ENCODE measurements around the gene CNTNAP1.

The CNTNAP1 gene

DNA sequence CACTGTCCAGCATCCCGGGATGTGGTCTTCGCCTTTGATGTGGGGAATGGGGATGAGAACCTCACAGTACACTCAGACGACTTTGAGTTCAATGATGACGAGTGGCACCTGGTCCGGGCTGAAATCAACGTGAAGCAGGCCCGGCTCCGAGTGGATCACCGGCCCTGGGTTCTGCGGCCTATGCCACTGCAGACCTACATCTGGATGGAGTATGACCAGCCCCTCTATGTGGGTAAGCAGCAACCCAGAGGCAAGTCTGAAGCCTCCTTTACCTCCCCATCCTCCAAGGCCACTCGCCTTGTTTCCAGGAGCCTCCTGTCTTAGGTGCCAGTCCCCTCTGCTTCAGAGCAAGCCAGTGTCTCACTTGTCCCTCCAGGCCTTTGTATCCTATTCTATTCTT, 10.2 kb downstream of the CNTNAP1 start:
- no peak overlapping the region for H3K27ac ChIP-seq (ENCODE audit: low read length)
- no peaks in the 10 kb centered on the region for H3K9me3 ChIP-seq (ENCODE audit: control insufficient read depth in 1 of 2, low read length in 2 of 2)
- no peaks in the 10 kb centered on the region for H3K4me1 ChIP-seq (ENCODE audit: control insufficient read depth in 1 of 2, insufficient read depth in 2 of 2, low read length in 2 of 2)
- H3K36me3 ChIP-seq (ENCODE audit: control insufficient read depth in 1 of 2, insufficient read depth in 2 of 2, low read length in 2 of 2), result peaks cover 7 to 50% of the 10 kb centered on the region in 2 donors
- no peak overlapping the region for H3K4me3 ChIP-seq (ENCODE audit: low read depth in 1 of 2, low read length in 2 of 2)
- no peaks in the 10 kb centered on the region for H3K27me3 ChIP-seq (ENCODE audit: low read depth, low read length)

DNA sequence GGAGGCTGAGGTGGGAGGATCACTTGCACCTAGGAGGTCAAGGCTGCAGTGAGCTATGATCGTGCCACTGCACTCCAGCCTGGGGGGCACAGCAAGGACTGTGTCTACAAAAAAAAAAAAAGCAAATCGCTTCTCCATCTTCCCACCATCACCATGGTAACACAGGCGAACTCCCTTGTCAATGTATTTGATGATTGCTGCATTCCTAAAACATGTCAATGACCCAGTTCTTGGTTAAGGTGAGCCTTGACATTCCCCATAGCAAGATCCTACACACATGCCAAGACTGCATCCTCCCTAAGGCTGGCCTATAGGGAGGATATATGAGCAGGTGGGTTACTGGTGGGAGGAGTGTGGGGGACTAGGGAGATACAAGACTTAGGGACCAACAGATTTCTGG, 12.2 kb downstream of the CNTNAP1 start:
- Histone ChIP-seq H3K9me3 (ENCODE audit: control insufficient read depth in 1 of 2, low read length in 2 of 2) (no peaks in the 10 kb centered on the region), H3K4me3 (ENCODE audit: low read depth in 1 of 2, low read length in 2 of 2) (no peak overlapping the region), H3K27me3 (ENCODE audit: low read depth, low read length) (no peaks in the 10 kb centered on the region), H3K27ac (ENCODE audit: low read length) (no peak overlapping the region), H3K4me1 (ENCODE audit: control insufficient read depth in 1 of 2, insufficient read depth in 2 of 2, low read length in 2 of 2) (peaks cover 0 to 9% of the 10 kb centered on the region in 2 donors), H3K36me3 (ENCODE audit: control insufficient read depth in 1 of 2, insufficient read depth in 2 of 2, low read length in 2 of 2) (peaks cover 14 to 49% of the 10 kb centered on the region in 2 donors)

DNA sequence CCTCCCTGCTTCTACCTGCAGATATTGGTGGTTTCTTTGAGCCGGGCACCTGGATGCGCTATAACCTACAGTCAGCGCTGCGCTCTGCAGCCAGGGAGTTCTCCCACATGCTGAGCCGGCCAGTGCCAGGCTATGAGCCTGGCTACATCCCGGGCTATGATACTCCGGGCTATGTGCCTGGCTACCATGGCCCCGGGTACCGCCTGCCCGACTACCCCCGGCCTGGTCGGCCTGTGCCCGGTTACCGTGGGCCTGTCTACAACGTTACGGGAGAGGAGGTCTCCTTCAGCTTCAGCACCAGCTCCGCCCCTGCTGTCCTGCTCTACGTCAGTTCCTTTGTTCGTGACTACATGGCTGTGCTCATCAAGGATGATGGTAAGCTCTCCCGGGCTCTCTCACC, 13.2 kb downstream of the CNTNAP1 start:
- Histone ChIP-seq H3K9me3 (ENCODE audit: control insufficient read depth in 1 of 2, low read length in 2 of 2) (no peaks in the 10 kb centered on the region), H3K27ac (ENCODE audit: low read length) (no peak overlapping the region), H3K4me1 (ENCODE audit: control insufficient read depth in 1 of 2, insufficient read depth in 2 of 2, low read length in 2 of 2) (peaks cover 0 to 9% of the 10 kb centered on the region in 2 donors), H3K4me3 (ENCODE audit: low read depth in 1 of 2, low read length in 2 of 2) (no peak overlapping the region), H3K27me3 (ENCODE audit: low read depth, low read length) (no peaks in the 10 kb centered on the region), H3K36me3 (ENCODE audit: control insufficient read depth in 1 of 2, insufficient read depth in 2 of 2, low read length in 2 of 2) (peaks cover 18 to 52% of the 10 kb centered on the region in 2 donors)

DNA sequence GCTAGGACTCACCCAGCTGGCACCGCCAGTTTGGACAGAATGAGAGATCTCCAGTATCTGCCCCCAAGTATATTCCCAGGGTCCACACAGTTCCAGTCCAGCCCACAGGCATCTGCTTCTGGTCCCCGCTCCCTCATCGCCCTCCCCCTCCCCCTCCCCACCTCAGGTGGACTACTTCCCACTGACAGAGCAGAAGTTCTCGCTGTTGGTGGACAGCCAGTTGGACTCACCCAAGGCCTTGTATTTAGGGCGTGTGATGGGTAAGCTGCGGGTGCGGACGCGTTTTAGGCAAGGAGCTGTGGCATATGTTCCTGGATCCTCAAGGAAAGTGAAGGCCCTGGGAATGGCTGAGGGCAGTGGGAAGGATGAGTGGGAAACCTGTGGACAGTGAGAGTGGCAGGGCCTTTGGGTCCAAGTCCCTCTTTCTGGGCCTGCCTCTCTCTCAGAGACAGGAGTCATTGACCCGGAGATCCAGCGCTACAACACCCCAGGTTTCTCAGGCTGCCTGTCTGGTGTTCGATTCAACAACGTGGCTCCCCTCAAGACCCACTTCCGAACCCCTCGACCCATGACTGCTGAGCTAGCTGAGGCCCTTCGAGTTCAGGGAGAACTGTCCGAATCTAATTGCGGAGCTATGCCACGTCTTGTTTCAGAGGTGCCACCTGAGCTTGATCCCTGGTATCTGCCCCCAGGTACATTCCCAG, 14.9 kb downstream of the CNTNAP1 start:
- Histone ChIP-seq H3K9me3 (ENCODE audit: control insufficient read depth in 1 of 2, low read length in 2 of 2) (no peaks in the 10 kb centered on the region), H3K4me1 (ENCODE audit: control insufficient read depth in 1 of 2, insufficient read depth in 2 of 2, low read length in 2 of 2) (peaks cover 0 to 9% of the 10 kb centered on the region in 2 donors), H3K36me3 (ENCODE audit: control insufficient read depth in 1 of 2, insufficient read depth in 2 of 2, low read length in 2 of 2) (peaks cover 28 to 53% of the 10 kb centered on the region in 2 donors), H3K4me3 (ENCODE audit: low read depth in 1 of 2, low read length in 2 of 2) (no peak overlapping the region), H3K27me3 (ENCODE audit: low read depth, low read length) (no peaks in the 10 kb centered on the region), H3K27ac (ENCODE audit: low read length) (no peak overlapping the region)

DNA sequence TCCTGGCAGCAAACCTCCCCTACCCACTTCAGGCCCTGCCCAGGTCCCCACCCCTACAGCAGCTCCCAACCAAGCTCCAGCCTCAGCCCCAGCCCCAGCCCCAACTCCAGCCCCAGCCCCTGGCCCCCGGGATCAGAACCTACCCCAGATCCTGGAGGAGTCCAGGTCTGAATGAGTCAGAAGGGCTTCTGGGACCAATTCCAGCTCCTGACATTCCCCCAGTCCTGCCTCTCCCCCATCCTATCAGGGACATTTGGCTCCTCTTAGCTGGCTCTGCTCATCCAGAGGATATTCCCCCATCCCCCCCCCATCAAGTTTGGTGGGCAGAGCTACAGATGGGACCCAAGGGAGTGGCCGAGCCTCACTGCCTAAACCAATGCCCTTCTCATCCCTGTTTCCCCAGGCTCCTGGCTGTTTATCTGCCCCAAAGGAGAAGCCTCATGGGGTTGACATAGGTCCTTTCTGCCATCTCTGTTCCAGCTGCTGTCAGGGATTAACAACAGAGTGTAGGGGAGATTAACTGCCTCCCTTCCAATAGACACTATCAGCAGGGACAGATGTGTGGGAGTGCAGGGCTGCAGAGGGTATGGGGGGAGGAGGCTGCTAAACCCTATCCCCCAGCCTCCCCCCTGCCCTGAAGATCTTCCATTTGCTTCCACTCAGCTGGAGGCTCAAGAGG, 16.5 kb downstream of the CNTNAP1 start:
- Histone ChIP-seq H3K9me3 (ENCODE audit: control insufficient read depth in 1 of 2, low read length in 2 of 2) (no peaks in the 10 kb centered on the region), H3K4me1 (ENCODE audit: control insufficient read depth in 1 of 2, insufficient read depth in 2 of 2, low read length in 2 of 2) (peaks cover 0 to 9% of the 10 kb centered on the region in 2 donors), H3K27ac (ENCODE audit: low read length) (no peak overlapping the region), H3K27me3 (ENCODE audit: low read depth, low read length) (no peaks in the 10 kb centered on the region), H3K36me3 (ENCODE audit: control insufficient read depth in 1 of 2, insufficient read depth in 2 of 2, low read length in 2 of 2) (peaks cover 39 to 69% of the 10 kb centered on the region in 2 donors), H3K4me3 (ENCODE audit: low read depth in 1 of 2, low read length in 2 of 2) (no peak overlapping the region)

DNA sequence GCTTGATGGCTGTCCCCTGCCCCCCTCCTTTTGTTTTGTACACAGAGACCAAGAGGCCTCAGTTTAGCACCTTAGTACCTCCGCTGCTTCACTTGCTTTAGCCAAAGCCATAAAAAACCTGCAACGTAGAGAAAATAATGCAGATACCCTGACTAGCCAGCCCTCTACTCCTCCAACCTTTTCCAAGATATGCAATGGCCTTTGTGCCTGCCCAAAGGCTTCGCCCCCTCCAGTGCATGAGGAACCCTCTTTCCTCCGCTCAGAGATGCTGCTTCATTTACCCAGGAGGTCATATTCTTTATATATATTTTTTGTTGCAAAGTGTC, 17.0 kb downstream of the CNTNAP1 start:
- H3K4me1 ChIP-seq (ENCODE audit: control insufficient read depth in 1 of 2, insufficient read depth in 2 of 2, low read length in 2 of 2), result peaks cover 0 to 9% of the 10 kb centered on the region in 2 donors
- H3K27me3 ChIP-seq (ENCODE audit: low read depth, low read length), result no peaks in the 10 kb centered on the region
- H3K9me3 ChIP-seq (ENCODE audit: control insufficient read depth in 1 of 2, low read length in 2 of 2), result no peaks in the 10 kb centered on the region
- H3K27ac ChIP-seq (ENCODE audit: low read length), result no peak overlapping the region
- H3K36me3 ChIP-seq (ENCODE audit: control insufficient read depth in 1 of 2, insufficient read depth in 2 of 2, low read length in 2 of 2), result peaks cover 42 to 72% of the 10 kb centered on the region in 2 donors
- no peak overlapping the region for H3K4me3 ChIP-seq (ENCODE audit: low read depth in 1 of 2, low read length in 2 of 2)

DNA sequence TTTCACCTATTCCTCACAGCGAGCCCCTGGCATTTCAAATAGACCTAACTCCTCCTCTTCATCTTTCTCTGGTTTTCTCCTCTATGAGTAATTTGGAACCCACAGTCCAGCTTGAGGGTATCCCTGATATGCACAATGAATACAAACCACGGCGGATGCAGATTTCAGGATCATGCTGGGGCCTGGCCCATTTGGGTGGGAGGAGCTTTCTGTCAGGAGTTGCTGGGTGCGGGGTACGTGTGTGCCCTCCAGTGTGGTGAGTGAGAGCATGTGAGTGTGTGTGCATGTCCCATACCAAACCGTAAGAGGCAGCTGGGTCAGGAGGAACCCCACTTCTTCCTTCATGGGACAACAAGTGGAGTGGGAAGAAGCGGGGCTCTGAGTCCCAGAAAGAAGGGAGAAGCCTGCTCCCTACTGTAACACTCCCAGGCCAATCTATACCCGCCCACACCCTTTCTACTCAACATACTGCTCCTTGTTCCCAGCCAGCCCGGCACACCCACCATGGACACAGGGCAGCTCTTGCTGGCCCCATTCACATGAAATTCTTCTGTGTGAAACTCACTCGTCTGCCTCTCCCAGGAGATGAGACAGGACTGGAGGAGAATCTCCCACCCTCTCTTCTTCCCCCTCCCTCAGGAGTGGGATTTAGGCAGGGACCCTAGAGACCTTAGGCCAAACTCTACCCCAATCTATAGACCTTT, 18.4 kb downstream of the CNTNAP1 start:
- H3K9me3 ChIP-seq (ENCODE audit: control insufficient read depth in 1 of 2, low read length in 2 of 2), result no peaks in the 10 kb centered on the region
- peaks cover 51 to 72% of the 10 kb centered on the region in 2 donors for H3K36me3 ChIP-seq (ENCODE audit: control insufficient read depth in 1 of 2, insufficient read depth in 2 of 2, low read length in 2 of 2)
- H3K4me1 ChIP-seq (ENCODE audit: control insufficient read depth in 1 of 2, insufficient read depth in 2 of 2, low read length in 2 of 2), result peaks cover 0 to 9% of the 10 kb centered on the region in 2 donors
- H3K4me3 ChIP-seq (ENCODE audit: low read depth in 1 of 2, low read length in 2 of 2), result no peak overlapping the region
- no peaks in the 10 kb centered on the region for H3K27me3 ChIP-seq (ENCODE audit: low read depth, low read length)
- no peak overlapping the region for H3K27ac ChIP-seq (ENCODE audit: low read length)

DNA sequence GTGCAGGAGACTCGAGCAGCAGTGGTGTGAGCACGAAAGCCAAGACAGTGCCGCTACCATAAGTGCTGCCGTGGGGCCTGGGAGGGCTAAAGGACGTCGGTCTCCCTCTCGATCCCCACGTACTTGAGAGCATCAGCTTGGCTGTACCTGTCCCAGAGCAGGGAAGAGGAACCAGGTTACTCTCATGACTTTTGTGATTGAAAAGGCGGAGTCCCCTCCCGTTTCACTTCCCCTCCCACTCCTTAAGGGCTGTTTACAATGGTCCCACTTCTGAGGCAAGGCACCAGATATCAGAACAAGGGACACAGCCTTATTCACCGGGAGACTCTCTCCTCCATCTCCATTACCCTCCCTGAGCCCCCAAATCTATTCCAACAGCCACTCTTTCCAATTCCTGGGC, 20.1 kb downstream of the CNTNAP1 start:
- no peak overlapping the region for H3K4me3 ChIP-seq (ENCODE audit: low read depth in 1 of 2, low read length in 2 of 2)
- peaks cover 56 to 81% of the 10 kb centered on the region in 2 donors for H3K36me3 ChIP-seq (ENCODE audit: control insufficient read depth in 1 of 2, insufficient read depth in 2 of 2, low read length in 2 of 2)
- H3K4me1 ChIP-seq (ENCODE audit: control insufficient read depth in 1 of 2, insufficient read depth in 2 of 2, low read length in 2 of 2), result peaks cover 0 to 9% of the 10 kb centered on the region in 2 donors
- H3K27ac ChIP-seq (ENCODE audit: low read length), result no peak overlapping the region
- H3K9me3 ChIP-seq (ENCODE audit: control insufficient read depth in 1 of 2, low read length in 2 of 2), result no peaks in the 10 kb centered on the region
- H3K27me3 ChIP-seq (ENCODE audit: low read depth, low read length), result no peaks in the 10 kb centered on the region

DNA sequence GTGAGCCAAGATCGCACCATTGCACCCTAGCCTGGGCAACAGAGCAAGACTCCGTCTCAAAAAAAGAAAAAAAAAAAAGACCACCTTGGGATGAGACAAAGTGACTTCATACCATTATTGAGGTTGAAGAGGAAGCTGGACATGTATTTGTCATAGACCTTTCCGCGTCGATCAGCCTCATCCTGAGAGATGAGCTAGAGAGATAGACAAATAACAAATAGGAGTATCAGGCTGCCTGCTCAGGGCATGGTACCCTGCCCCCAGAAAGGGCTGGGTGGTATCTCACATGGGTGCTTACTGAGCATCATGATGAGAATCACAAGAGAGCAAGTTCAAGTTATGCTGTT, 22.1 kb downstream of the CNTNAP1 start:
- peaks cover 67 to 95% of the 10 kb centered on the region in 2 donors for H3K36me3 ChIP-seq (ENCODE audit: control insufficient read depth in 1 of 2, insufficient read depth in 2 of 2, low read length in 2 of 2)
- no peaks in the 10 kb centered on the region for H3K4me1 ChIP-seq (ENCODE audit: control insufficient read depth in 1 of 2, insufficient read depth in 2 of 2, low read length in 2 of 2)
- H3K27me3 ChIP-seq (ENCODE audit: low read depth, low read length), result no peaks in the 10 kb centered on the region
- no peaks in the 10 kb centered on the region for H3K9me3 ChIP-seq (ENCODE audit: control insufficient read depth in 1 of 2, low read length in 2 of 2)
- H3K27ac ChIP-seq (ENCODE audit: low read length), result no peak overlapping the region
- H3K4me3 ChIP-seq (ENCODE audit: low read depth in 1 of 2, low read length in 2 of 2), result no peak overlapping the region

DNA sequence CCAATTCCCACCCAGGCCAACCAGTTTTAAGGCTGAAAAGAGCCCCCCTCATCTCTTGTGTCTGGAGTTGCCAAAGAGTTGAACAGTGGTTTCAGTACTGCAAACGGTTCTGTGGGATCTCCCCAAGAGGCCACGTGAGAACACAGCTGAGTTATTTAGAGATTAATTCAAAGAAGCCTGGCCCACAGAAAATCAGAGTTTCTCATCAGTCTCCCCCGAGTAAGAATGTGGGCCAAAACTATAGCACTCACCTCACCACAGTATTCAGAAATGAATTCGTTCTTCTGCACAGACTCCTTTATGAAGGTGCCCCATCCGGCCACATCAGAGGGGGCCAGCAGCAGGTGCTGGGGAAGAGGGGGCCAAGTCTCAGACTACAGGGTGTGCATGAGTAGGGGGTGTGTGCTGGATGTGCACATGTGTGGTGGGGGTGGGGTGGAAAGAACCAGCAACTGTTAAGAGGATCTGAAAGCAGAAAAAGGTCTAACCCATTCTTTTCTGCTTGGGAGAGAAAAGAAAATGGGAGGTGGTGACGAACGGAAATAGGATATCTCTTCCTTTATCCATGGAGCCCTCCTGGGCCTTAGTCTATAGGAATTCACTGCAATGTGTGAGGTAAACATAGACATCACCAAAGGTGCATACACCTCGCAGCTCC, 22.6 kb downstream of the CNTNAP1 start:
- Histone ChIP-seq H3K4me1 (ENCODE audit: control insufficient read depth in 1 of 2, insufficient read depth in 2 of 2, low read length in 2 of 2) (no peaks in the 10 kb centered on the region), H3K36me3 (ENCODE audit: control insufficient read depth in 1 of 2, insufficient read depth in 2 of 2, low read length in 2 of 2) (peaks cover 72 to 98% of the 10 kb centered on the region in 2 donors), H3K27ac (ENCODE audit: low read length) (no peak overlapping the region), H3K27me3 (ENCODE audit: low read depth, low read length) (no peaks in the 10 kb centered on the region), H3K4me3 (ENCODE audit: low read depth in 1 of 2, low read length in 2 of 2) (no peak overlapping the region), H3K9me3 (ENCODE audit: control insufficient read depth in 1 of 2, low read length in 2 of 2) (no peaks in the 10 kb centered on the region)

DNA sequence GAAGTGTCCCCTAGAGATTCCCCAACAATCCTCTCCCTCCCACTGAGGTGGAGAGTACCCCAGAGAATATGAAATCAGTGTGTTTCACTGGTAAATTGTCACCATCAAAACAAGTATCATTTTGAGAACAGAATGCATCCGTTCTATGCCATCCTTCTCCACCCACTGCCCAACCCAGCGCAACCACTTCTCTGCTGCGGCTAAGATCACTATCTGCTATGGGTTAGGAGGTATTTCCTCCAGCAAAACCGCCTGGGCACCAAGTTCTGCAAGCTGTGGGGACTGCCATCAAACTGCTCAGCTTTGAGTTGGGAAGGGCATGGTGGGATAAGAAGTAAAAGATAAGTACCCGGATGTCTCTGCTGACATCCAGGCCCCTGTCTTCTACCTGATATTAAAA, 24.4 kb downstream of the CNTNAP1 start:
- Histone ChIP-seq H3K4me3 (ENCODE audit: low read depth in 1 of 2, low read length in 2 of 2) (no peak overlapping the region), H3K9me3 (ENCODE audit: control insufficient read depth in 1 of 2, low read length in 2 of 2) (no peaks in the 10 kb centered on the region), H3K27me3 (ENCODE audit: low read depth, low read length) (no peaks in the 10 kb centered on the region), H3K27ac (ENCODE audit: low read length) (no peak overlapping the region), H3K4me1 (ENCODE audit: control insufficient read depth in 1 of 2, insufficient read depth in 2 of 2, low read length in 2 of 2) (no peaks in the 10 kb centered on the region), H3K36me3 (ENCODE audit: control insufficient read depth in 1 of 2, insufficient read depth in 2 of 2, low read length in 2 of 2) (peaks cover 72 to 97% of the 10 kb centered on the region in 2 donors)

Measured in muscle layer of duodenum (tissue), 2 donors.